Measurements from ENCODE around the gene NPAS3.
"Not testable (repeated sequence)": the region's sequence is repeated elsewhere in the genome, so short reads cannot be mapped to it uniquely, and the experiment has no call there.

The NPAS3 gene

DNA sequence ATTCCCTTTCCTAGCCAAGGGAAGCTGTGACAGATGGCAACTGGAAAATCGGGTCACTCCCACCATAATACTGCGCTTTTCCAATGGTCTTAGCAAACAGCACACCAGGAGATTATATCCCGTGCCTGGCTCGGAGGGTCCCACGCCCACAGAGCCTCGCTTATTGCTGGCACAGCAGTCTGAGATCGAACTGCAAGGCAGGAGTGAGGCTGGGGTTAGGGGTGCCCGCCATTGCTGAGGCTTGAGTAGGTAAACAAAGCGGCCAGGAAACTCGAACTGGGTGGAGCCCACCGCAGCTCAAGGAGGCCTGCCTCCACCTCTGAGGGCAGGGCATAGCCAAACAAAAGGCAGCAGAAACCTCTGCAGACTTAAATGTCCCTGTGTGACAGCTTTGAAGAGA lies 149.6 kb downstream of the NPAS3 start:
- DNase-seq: not testable (repeated sequence)

DNA sequence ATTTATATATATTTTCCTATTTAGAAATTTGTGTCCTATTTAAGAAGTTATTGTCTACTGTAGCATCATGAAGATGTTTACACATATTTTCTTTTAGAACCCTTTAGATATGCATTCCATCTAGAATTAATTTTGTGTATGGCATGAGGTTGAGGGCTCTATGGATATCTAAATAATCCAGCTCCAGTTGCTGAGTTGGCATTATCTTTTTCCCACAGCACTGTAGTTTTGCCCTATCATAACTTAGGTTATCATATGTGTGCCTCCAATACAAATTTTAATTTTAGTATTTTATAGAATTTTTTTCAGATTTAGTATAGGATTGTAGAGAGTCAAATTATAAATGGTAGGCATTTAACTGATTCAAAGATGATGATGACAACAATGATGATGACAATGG lies 159.3 kb downstream of the NPAS3 start:
- DNase-seq: no peak

DNA sequence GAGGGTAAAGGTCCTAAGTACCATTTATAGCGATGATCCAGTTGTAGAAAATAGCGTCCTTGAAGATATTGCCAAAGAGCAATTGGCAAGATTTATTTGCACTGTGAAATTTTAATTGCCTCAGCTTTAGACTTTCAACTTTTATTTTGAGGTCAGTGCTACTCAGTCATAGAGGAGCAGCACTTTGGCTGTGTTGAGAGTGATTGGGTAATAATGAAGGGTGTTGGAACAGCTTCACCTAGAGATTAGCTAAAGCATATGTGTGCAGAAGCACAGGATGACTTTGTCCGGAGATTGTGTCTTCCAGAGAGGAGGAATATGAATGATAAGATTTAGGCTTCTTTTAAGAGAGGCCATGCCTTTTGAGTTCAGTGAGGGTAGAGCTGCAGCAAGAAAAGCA lies 164.8 kb downstream of the NPAS3 start:
- no peak for DNase-seq

DNA sequence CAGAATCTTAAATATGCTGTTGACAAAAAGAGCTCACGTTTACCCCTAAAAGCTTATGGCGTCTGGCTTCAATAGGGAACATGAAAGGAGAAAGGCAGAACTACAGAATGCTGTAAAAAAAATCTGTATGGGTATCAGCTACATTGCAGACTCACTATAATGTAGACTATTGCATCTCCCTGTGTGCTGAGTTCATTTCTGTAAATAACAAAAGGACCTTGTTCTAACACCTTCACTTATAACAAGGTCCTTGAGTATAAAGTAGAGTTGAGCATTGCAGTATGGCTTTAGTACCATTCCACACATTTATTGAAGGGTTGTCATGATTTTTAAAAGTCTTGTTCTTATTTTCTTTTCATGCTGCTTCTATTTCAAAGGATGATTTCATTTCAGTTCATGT lies 165.3 kb downstream of the NPAS3 start:
- no peak for DNase-seq

DNA sequence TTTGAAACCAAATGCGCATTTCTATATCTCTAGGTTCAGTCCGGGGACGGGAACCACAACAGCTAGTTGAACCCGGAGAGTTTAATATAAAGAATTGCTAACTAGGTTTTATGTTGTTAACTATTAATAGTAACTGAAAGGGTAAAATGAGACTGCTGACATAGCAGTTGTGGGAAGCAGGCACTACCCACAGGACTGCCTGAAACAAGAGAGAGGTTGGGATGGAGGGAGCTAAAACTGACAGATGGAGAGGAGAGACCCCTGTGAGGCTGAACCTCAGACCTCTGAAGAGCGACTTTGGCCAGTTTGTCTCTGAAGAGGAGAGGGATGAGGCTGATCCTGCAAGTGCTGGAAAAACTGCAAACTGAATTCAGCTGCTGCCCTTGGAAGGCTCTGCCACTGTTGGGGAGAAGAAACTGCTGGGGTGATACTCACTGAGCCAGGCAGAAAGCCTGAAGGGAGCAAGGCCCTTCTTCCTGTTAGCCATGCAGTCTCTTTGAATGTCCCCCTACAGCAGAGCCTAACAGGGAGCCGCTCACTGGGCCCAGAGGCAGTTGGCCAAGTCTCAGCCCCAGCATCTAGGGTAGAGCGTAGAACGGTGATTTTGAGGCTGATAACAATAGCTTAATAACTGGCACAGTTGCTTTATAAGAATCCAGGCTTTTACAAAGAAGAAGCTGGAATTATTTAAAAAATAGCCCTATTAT lies 172.2 kb downstream of the NPAS3 start:
- no peak for DNase-seq

DNA sequence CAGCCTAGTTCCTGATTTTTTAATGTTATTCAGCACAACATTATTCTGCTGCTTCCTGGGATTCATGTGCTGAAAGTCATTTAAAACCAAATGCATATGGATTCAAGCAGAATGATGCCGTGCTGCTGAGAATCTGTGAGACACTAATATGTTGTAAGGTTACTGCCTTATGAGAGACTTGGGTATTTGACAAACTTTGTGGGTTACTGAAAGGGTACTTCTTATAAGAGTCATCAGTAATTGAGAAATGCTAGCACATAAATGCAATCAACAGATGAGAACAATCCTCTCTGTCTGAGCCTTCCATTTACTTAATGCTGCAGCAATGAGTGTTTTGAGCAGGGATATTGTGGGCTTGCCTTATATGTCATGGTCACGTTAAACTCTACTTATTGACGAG lies 175.7 kb downstream of the NPAS3 start:
- no peak for DNase-seq

DNA sequence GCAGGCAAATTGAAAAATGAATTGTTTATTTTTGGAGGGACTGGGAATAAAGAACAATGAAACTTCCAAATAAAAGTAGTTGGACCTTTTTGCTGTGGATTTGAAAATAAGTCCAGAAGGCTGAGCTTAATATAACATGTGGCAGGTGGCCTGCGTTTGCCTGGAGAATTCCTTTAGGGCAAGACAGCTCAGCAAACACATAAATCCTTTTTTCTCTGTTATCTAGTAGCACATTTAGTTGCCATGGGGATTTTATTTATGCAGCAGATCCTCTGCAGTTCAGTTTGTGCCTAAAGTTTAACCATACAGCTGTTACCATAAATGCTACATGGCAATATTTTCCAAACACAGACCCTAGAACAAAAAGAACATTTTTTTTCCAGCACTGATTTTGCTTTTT lies 180.0 kb downstream of the NPAS3 start:
- DNase-seq: no peak

DNA sequence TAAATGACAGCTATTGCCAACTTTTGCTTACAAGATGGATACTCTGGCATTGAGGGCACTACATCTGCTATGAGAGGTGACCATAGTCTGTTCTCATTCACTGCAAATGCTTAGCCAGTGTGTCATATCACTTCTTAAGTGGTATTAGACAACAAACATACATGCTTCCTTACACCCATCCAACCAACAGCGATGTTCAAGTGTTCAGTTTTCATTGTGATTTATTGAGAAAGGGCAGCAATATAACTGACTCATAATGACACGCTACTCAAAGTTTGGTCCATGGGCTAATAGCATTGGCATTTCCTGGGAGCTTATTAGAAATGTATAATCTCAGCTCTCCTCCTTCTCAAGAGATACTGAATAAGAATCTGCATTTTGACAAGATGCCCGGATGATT lies 181.7 kb downstream of the NPAS3 start:
- no peak for DNase-seq

DNA sequence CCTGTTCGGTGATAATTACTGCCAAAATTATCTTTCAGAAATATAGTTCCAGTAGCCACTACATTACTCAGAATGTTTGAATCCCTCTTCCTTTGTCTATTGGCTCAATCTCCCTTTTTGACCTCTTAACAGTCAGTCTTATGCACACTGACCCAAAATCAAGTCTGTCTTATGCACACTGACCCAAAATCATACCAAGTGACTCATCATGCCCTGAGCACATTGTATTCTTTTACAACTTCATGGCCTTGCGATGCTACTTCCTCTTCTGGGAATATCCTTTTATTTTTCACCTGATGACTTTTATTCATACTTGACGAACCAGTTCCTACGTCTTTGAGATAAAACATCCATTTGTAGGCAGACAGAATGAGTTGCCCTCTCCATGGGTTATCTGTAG lies 182.3 kb downstream of the NPAS3 start:
- no peak for DNase-seq

DNA sequence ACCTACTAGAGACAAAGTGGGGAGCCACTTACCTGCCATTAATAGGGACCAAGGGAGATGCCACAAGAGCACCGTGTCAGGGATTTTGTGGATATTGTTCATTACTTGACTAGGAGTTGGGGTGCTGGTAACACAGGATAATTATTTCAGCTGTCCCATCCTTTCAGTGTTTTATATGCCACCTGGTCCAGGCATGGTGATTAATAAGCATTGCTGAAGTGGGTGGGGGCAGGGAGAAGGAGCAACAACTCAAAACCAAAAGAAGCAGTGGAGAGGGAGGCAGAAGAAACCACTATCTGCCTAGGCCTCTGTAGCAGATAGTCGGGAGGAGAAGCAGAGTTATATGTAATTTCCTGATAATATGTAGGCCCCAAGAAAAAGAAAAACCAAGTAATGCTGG lies 184.6 kb downstream of the NPAS3 start:
- no peak for DNase-seq

DNA sequence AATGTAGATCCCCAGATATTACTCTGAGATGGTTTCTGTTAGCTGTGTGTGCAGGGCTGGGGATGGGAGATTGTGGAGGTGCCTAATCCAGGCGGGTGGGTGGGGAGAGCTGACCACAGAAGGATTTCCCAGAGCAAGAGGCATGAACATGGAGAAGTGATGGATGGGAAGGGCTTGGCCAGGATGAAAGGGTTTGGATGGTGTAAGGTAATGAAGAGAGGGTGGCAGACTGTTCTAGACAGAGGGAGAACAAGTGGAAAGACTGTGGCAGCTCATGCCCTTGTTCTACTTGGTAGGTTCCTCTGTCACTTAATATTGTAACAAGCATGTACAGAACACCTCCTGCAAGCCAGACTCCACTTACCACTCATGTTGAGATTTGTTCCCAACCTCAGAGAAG lies 187.8 kb downstream of the NPAS3 start:
- DNase-seq: no peak

DNA sequence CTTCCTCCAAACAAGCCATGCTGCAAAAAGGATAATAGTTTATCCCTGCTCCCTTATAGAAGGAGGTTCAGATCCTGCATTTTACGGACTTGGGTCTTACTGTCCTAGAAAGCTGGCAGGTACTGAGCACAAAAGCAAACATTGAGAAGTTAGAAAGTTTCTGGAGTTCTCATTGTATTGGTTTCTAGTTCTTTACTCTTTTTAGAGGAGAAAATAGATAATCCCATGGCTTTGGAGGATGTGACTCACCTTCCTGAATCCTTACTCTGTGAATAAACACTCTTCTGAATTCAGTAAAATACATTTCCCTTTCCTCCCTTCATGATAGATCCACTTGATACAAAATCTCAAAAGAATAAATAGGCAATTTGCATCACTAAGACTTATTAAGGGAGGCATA lies 188.9 kb downstream of the NPAS3 start:
- DNase-seq: no peak

DNA sequence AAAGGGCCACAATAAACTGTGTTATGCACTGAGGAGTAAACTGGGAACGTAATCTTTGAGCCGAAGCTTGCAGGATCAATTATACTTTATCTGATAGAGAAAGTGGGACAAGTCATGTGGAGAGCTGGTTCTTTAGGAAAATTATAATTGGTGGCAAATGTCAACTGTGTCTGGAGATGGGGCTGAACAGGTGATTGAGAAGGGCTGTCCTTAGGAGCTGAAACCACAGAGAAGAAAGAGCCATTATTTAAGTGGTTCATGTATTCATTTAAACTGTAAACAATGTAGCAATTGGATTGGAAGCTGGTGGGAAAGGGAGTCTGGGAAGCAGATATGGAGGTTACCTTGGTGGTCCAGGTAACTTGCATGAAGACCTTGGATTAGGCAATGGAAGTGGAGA lies 193.1 kb downstream of the NPAS3 start:
- DNase-seq: no peak

DNA sequence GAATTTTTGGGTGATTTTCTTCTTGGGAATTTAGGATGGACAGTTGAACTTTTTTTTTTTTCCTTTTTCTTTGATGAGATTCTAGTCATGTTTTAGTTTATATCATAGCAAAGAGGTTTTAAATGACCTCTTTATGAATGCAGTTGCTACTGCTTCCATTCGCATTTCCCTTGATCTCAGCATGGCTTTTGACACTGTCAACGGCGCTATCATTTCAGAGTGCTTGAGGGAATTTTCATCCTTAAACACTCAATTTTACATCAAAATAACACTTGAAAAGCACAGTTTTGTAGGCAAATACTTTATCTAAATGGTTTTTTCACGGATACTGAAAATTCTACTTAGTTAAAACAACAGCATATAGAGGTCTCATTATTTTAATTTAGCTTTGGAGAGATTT lies 195.5 kb downstream of the NPAS3 start:
- DNase-seq: no peak

DNA sequence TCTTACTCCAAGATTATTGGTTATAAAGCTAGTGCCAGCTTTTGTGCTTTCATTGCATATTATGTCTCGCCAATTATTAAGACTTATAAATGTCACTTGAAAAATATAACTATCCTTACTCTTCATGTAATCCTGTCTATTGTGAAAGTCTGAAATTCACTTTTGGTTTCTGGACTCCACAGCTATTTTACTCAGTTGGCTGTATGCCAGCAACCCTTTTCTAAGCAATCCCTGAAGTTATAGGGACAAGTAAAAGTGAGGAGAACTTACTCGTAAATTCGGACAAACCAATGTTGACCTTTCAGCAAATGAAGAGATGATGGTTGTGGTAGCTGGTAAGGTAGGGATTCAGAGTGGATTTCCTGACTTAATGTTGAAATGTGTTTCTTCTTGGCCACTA lies 196.3 kb downstream of the NPAS3 start:
- no peak for DNase-seq

DNA sequence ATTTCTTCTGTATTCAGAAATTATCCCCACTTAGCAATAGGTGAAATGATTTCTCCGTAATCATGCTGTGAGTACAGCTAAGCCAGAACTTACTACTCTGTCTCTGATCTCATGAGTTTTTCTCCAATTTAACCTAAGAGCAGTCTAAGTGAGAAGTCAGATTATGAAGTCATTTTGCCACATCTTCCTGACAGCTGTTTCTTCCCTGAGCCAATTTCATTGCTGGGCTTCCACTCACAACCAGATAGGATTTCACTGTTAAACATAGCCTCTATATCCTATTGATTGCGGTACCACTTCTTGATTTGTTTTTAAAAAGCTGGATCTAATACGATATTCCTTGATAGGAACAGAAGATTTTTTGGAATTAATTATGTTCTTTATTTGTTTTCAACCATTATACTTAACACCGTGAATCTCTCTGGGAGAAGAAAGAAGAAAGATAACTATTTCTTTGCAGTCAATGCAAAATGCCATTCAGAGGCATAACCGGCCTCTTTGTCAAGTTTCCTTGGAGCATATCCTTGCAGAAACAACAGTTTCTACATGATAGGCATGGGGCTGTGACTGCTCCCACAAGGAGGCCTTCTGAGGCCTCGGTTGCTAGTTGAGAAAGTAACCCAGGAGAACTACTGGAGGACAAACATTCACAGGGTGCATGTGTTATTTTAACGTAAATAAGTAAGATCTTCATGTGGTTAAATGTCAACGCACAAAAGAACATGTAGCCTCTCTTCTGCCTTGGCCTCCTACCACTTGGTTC lies 212.2 kb downstream of the NPAS3 start:
- DNase-seq: no peak

DNA sequence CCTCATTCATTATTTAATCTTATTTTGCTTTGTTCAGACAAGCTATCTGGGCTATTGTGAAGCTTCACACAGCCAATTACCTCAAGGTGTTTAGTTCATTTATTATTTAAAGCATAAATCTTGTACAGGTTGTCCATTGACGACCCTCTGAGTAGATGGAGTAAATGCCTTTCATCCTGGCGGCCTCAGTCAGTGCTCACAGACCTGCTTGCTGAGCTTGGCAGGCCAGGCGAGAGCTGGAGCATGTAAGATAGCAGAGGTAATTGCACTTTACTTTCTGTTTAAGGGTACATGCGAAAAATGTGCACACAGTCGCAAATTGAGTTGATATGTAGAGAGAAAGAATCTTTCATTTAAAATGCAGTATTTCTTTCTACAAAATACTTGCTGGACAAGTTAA lies 224.4 kb downstream of the NPAS3 start:
- no peak for DNase-seq

DNA sequence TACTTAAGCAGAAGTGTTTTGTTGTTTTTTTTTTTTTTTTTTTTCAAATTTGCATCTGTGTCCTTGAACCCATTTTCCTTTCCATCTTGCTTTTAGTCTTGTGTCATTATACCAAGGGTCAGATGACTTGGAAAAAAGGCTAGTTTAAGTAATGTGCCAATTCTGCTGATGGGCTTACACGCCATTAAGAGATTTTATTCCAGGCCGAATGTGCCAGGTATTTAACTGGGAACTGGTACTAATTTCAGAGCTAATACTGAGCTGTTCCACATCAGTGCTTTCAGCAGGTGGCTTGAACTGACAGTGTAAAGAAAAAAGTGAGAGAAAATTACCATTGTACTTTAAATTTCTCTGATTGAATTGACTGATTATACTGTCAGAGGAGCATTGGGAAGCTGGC lies 224.9 kb downstream of the NPAS3 start:
- DNase-seq: no peak

DNA sequence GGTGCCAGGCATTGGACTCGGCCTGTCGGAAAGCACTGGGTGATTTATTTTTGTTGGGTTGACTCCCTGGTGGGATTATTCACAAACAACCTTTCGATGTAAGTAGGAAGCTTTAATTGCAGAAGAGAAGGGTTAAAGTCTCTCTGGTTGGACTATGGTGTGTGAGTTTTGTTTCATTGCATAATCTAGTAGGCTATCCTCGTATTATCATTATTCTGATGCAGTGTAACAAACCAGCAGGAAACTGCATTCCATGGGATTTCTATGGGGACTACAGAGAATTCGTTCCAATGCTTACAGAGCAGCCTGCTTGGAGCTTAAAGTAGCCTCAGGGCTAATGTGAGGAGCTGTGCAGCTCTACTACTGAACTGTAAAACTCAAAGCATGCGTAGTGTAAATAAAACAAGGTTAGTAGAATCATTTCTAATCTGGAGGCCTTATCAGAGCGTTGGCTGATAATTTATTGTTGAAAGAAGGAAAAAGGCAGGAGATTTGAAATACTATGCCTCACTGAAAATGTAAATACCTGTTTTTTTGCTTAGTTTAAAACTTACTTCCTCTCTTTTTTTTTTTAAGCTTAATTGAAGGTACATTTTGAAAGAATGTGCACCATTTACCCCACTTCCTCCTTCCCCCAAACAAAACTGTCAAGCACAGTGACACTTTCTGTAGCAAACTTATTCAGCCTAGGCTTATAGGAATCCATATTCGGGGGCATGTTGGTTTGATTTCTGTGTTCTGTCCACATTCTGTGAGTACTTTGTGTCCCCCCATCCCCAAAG lies 226.7 kb downstream of the NPAS3 start:
- no peak for DNase-seq

DNA sequence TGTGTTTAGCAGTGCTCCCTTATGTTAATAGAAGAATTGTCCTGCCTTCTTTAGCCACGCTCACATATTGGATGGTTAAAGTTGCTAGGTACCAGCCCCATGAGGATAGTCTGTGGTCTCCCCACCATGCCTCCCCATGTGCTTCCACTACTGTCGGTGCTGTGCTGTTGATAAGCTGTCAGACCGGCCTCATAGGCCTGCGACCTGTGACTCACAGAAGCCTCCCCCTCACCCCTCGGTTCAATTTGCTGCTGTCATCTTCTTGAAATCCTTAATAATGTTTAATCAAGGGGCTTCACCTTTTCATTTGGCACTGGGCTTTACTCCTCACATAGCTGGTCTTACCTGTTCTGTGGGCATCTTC lies 227.2 kb downstream of the NPAS3 start:
- DNase-seq: no peak

DNA sequence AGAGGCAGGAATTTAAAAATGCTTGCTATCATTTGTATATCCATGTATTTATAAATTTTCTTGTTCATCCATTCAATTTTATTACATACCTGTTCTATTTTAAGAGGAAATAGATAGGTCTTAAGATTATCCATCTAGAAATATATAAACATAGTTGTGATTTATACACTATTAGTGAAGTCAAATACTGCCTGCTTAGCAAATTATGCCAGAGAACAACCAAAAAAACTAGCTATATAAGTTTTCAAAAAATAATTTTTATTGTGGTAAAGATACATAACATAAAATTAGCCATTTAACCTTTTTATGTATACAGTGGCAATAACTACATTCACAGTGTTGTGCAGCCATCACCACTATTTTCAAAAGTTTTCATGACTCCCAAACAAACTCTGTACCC lies 237.3 kb downstream of the NPAS3 start:
- no peak for DNase-seq

DNA sequence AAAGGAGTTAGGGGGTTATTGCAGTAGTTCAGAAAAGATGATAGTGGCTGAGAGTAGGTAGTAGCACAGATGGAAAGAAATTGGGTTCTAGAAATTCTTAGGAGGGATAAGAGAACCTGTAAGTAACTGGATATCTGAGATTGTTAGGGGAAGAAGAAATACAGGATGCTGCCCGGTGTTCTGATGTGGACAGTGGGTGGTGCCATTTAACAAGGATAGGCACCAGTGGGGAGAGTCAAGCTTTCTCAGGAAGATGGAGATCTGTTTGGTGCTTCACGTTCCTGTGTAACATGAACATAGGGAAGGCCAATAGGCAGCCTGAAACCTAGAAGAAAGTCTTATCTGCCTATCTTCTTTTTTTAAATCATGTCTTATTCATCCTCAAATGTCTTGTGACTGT lies 245.9 kb downstream of the NPAS3 start:
- no peak for DNase-seq

DNA sequence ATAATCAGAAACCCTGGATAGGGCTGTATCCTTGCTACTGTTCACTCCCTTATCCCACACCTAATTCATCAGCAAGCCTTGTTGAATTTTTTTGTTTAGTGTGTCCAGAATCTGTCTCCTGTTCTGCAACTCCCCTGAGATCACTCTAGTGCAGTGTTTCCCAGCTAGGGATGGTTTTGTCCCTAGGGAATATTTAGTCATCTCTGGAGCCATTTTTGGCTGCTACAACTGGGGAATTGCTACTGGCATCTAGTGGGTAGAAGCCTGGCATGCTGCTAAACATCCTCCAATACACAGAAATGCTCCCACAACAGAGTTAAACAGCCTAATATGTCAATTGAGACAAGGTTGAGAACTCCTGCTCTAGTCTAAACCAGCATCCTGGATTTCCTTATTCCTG lies 248.0 kb downstream of the NPAS3 start:
- DNase-seq: no peak

DNA sequence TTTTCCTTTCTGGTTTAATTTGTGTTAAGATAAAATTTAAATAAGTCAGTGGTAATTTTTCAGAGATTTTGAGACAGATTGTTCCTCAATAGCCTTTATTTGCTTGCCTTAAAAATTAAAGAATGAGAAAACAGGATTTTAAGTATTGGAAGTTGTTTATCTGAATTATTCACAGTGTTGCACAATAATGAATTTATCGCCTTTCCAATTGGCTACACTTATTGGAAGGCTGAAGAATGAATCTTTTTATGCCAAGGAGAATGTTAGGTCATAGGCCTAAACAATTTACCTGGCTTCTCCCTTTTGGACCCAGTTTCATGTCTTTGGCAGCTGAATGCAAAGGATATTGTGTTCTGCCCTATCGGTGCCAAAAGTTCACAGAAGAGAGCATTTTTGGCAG lies 250.2 kb downstream of the NPAS3 start:
- no peak for DNase-seq
